Lung (tissue), 12 donors: ENCODE measurements around the gene ENO4. TPM values are rescaled to one million over a fixed set of nuclear protein-coding genes. Genes with fewer than 3 reads are reported as not detected.

Experiments
- ATAC-seq: fragments of 200-7000 bp; cut with Tn5 transposase; one replicate; pipeline ENCODE4 v1.9.1; 2020; ENCODE audit warnings: moderate number of reproducible peaks; ENCODE audit not compliant: insufficient read depth, low FRiP score
- DNase-seq, 3 donors: peaks; one replicate each; pipeline ENCODE4 v3.0.0-alpha.2; 2013 to 2017
- H3K27ac ChIP-seq, 2 donors: one replicate each; pipeline ENCODE4 v1.5.1; 2013; ENCODE audit warnings: mild to moderate bottlenecking in 2 of 2, moderate library complexity in 2 of 2, control low read depth in 1 of 2, inconsistent platforms in 1 of 2, low read depth in 1 of 2, low read length in 1 of 2
- H3K27me3 ChIP-seq, 3 donors: one replicate each; pipeline ENCODE4 v1.5.1; 2013; ENCODE audit warnings: low read length in 2 of 3; ENCODE audit not compliant: control insufficient read depth in 3 of 3, insufficient read depth in 3 of 3
- H3K36me3 ChIP-seq, 4 donors: one replicate each; pipeline ENCODE4 v1.5.1; 2013; ENCODE audit warnings: low read length in 4 of 4, mild to moderate bottlenecking in 1 of 4, moderate library complexity in 1 of 4; ENCODE audit not compliant: control insufficient read depth in 4 of 4, insufficient read depth in 4 of 4
- H3K4me1 ChIP-seq, 5 donors: one replicate each; pipeline ENCODE4 v1.5.1; 2013; ENCODE audit warnings: low read length in 5 of 5, mild to moderate bottlenecking in 2 of 5, moderate library complexity in 1 of 5; ENCODE audit not compliant: control insufficient read depth in 5 of 5, insufficient read depth in 5 of 5
- H3K4me3 ChIP-seq: one replicate; pipeline ENCODE4 v1.5.1; 2013; ENCODE audit warnings: mild to moderate bottlenecking, control low read depth, moderate library complexity
- H3K9ac ChIP-seq, 2 donors: one replicate each; pipeline ENCODE4 v1.5.1; 2013; ENCODE audit warnings: low read length in 2 of 2, control low read depth in 1 of 2; ENCODE audit not compliant: insufficient read depth in 1 of 2
- H3K9me3 ChIP-seq, 4 donors: one replicate each; pipeline ENCODE4 v1.5.1; 2013; ENCODE audit warnings: low read length in 3 of 4, mild to moderate bottlenecking in 1 of 4, moderate library complexity in 1 of 4; ENCODE audit not compliant: control insufficient read depth in 4 of 4, insufficient read depth in 3 of 4
- WGBS, 2 donors: extraction: QIAGEN DNeasy Blood & Tissue Kit; methylation state at CpG; one replicate each; pipeline ENCODE4 v1.1.7; 2013; 5-methylcytosine and 5-hydroxymethylcytosine counted together
- polyA plus RNA-seq, 2 donors: library from polyadenylated mRNA; stranded (reverse); fragments of 200-250 nt; gene quantifications; one replicate each; pipeline ENCODE4 v1.2.1, GENCODE V29; 2013
- total RNA-seq, 2 donors: library from RNA; depleted of rRNA in 1 of 2; stranded (reverse); fragments of >200 nt in 1 of 2; gene quantifications; one replicate each; pipeline ENCODE4 v1.2.1, GENCODE V29; 2014 to 2021
- TF ChIP-seq, protein P1 (sequence below): IDR thresholded peaks from 2 replicates; pipeline ENCODE4 v1.5.1; 2012; ENCODE audit warnings: mild to moderate bottlenecking; ENCODE audit errors: control extremely low read depth, extremely low read depth
- donor health status: control.
- donor health status: control.
- donor health status: Bipolar disorder and iron deficiency.
- donor health status: healthy.
- donor health status: DM: yes; HTN: yes; CAD: no.

Gene ENO4
- total and polyA plus RNA-seq, 4 donors, result 0.69 to 4.3 (median 2.0) TPM

DNA sequence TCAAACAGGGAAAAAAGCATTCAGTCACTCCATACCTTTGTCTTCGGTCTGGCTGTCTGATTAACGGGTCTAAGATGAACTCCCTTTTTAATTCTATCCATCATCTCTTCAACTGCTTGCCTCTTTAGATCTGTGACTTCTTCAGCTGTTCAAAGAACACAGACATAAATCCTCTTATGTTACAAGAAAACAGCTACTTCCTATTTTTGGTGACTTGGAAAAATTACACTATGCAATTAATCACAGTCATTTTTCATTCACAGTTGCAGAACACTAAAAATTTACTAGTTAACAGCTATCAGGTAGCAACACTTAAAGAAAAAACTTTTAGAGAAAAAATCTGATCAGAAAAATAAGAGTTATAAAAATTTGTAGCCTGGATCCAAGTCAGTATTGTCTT lies 66.0 kb downstream of the ENO4 start:
- TF ChIP-seq, protein P1, sequence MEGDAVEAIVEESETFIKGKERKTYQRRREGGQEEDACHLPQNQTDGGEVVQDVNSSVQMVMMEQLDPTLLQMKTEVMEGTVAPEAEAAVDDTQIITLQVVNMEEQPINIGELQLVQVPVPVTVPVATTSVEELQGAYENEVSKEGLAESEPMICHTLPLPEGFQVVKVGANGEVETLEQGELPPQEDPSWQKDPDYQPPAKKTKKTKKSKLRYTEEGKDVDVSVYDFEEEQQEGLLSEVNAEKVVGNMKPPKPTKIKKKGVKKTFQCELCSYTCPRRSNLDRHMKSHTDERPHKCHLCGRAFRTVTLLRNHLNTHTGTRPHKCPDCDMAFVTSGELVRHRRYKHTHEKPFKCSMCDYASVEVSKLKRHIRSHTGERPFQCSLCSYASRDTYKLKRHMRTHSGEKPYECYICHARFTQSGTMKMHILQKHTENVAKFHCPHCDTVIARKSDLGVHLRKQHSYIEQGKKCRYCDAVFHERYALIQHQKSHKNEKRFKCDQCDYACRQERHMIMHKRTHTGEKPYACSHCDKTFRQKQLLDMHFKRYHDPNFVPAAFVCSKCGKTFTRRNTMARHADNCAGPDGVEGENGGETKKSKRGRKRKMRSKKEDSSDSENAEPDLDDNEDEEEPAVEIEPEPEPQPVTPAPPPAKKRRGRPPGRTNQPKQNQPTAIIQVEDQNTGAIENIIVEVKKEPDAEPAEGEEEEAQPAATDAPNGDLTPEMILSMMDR, result no peak
- 48 to 69% methylated on average over 2 of the region's 2 CpGs for WGBS, 2 donors
- H3K4me3 ChIP-seq, result no peak overlapping the region
- no peaks in the 10 kb centered on the region for H3K27me3 ChIP-seq
- H3K27ac ChIP-seq, result no peak overlapping the region
- no peak overlapping the region for H3K9ac ChIP-seq
- ATAC-seq (no peak), DNase-seq (no peak)
- H3K9me3 ChIP-seq, result no peaks in the 10 kb centered on the region
- H3K4me1 ChIP-seq, result peaks cover 0 to 4% (median 0%) of the 10 kb centered on the region in 5 donors
- H3K36me3 ChIP-seq, result peaks cover 0 to 5% (median 0%) of the 10 kb centered on the region in 4 donors

DNA sequence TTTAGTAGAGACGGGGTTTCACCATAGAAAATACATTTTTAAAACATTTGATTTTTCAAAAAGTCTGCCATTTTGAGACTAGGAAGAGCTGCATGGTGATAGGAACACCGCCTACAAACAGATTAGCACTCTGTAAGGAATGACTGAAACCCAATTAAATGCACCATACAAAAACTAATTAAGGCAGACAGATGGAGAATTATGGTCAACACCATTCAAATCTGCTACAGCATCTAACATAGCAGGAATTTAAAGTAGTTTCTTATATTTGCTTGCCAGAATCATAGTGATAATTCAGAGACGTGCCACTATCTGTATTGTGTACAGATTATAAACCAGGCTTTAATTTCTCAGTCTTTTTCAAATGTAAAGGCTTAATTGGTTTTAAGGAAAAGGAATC lies 68.2 kb downstream of the ENO4 start:
- TF ChIP-seq, protein P1, result no peak
- H3K4me3 ChIP-seq, result no peak overlapping the region
- WGBS, 2 donors, result 88 to 94% methylated on average over 3 of the region's 3 CpGs
- H3K4me1 ChIP-seq, result peaks cover 0 to 3% (median 0%) of the 10 kb centered on the region in 5 donors
- H3K27me3 ChIP-seq, result no peaks in the 10 kb centered on the region
- H3K9me3 ChIP-seq, result no peaks in the 10 kb centered on the region
- peaks cover 0 to 3% (median 0%) of the 10 kb centered on the region in 4 donors for H3K36me3 ChIP-seq
- no peak overlapping the region for H3K27ac ChIP-seq
- H3K9ac ChIP-seq, result no peak overlapping the region
- ATAC-seq, result no peak
- DNase-seq, result no peak

- Histone ChIP-seq H3K4me3 (no peak overlapping the region), H3K9ac (no peak overlapping the region), H3K27ac (no peak overlapping the region), H3K4me1 (no peaks in the 10 kb centered on the region), H3K9me3 (no peaks in the 10 kb centered on the region), H3K27me3 (no peaks in the 10 kb centered on the region), H3K36me3 (peaks cover 0 to 3% (median 0%) of the 10 kb centered on the region in 4 donors)
- ATAC-seq, result no peak
- 99% methylated on average over 2 of the region's 2 CpGs for WGBS, 2 donors
- DNase-seq, result no peak
- TF ChIP-seq, protein P1, result no peak
Observed at GRCh38 chr10:116918583-116918982, 69.3 kb downstream of the ENO4 start.

- Histone ChIP-seq H3K36me3 (peaks cover 0 to 3% (median 0%) of the 10 kb centered on the region in 4 donors), H3K27ac (no peak overlapping the region), H3K27me3 (no peaks in the 10 kb centered on the region), H3K4me1 (no peaks in the 10 kb centered on the region), H3K4me3 (no peak overlapping the region), H3K9ac (no peak overlapping the region), H3K9me3 (no peaks in the 10 kb centered on the region)
- no peak for ATAC-seq
- 94 to 96% methylated on average over 2 of the region's 2 CpGs for WGBS, 2 donors
- TF ChIP-seq, protein P1, result no peak
- no peak for DNase-seq
Observed at GRCh38 chr10:116919164-116919563, 69.9 kb downstream of the ENO4 start.
